HG02885 (cell line): ENCODE results near the gene INO80.

Source experiments
- ATAC-seq: cut with Tn5 transposase; IDR thresholded peaks from one replicate; pipeline ENCODE4 v1.9.1; 2021; ENCODE audit warnings: mild to moderate bottlenecking; ENCODE audit not compliant: unreplicated experiment, poor library complexity

INO80 gene

GRCh38 chr15:41006479-41006878 is 109.6 kb downstream of the INO80 start:
- no peak for ATAC-seq

GRCh38 chr15:41004490-41004889 is 111.6 kb downstream of the INO80 start:
- ATAC-seq: no peak

- ATAC-seq: no peak
These were observed 114.4 kb downstream of the INO80 start for GRCh38 chr15:41001524-41002214.

GRCh38 chr15:40999190-40999589 is 116.9 kb downstream of the INO80 start:
- ATAC-seq: no peak

DNA sequence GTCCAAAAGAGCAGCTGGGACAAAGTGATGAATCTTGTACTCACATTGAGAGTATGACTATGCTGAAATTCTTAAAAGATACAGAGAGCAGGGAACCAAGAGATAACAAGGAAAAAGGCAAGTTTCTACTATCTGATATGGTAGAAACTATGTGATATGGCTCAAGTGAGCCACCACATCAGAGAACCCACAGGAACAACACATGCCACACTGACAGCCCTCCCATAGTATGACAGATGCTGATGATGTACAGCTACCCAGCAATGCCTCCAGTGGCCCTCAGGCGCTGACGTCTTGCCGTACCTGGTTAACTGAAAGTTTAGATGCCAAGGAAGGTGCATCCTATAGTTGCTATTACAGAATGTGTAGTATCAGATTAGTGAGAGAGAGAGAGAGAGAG is 120.4 kb downstream of the INO80 start:
- no peak for ATAC-seq

DNA sequence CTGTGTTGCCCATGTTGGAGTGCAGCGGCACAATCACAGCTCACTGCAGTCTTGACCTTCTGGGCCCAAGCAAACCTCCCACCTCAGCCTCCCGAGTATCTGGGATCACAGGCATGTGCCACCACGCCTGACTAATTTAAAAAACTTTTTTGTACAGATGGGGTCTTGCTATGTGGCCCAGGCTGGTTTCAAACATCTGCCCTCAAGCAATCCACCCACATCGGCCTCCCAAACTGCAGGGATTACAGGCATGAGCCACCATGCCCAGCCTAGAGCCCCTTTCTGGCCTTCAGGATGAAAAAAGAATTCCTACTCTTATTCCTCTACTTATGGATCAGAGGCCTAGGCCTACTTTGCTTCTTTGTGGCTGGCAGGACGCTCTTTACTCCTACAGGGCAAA is 123.3 kb downstream of the INO80 start:
- no peak for ATAC-seq

DNA sequence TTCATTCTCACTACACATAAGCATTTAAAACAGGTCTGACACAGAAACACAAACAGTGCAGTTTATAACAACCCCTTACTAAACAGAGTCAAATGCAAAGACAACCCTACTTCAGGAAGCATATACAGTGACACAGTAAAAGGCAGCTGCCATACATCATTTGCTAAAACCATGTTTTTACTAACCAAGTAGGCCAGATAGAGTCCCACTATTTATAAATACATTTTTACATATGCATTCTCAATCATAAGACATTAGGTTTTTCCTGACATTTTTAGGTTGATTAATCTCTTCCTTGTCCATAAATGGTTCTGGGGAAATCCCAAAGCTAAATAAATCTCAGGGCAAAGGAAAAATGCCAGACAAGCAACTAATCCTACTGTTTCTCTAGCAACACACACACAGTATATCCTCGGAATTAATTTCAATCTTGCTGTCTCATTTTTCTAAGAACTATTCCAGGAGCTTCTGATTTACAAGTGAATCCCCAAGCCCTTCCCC is 123.8 kb downstream of the INO80 start:
- ATAC-seq: no peak

DNA sequence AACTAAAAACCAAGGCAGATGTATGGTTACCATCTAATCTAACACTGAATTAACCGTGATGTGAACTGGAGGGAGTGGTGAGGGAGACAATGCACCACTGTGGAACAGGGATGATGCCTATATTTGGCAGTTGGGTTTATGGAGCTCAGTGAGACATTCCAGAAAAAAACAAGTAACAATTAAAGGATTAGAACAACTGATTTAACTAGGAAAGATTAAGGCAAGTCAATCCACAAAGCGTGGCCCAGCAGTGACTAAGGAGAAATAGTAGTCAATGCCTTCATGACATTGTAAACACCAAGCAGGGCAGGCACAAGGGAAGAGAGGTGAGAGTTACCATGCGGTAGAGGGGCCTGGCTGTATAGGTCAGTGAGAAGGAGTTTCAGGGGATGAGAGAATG is 124.7 kb downstream of the INO80 start:
- no peak for ATAC-seq

DNA sequence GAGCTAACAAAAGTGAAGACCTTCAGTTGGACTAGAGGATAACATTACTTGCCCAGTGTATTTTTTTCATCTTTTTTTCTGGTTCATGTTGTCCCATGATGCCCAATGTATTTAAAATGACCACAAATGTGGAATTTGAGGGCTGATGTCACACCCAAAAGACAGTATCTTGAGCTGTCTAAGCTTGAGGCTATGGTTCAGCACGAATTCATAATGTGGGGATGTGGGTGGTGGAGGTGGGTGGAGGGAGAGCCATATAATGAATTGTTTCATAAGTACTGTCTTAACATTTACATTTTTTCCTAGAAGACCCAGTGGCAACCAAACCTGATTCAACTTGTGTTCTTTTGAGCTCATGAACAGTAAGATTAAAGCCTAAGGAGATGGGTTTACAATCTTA is 125.3 kb downstream of the INO80 start:
- ATAC-seq: no peak

DNA sequence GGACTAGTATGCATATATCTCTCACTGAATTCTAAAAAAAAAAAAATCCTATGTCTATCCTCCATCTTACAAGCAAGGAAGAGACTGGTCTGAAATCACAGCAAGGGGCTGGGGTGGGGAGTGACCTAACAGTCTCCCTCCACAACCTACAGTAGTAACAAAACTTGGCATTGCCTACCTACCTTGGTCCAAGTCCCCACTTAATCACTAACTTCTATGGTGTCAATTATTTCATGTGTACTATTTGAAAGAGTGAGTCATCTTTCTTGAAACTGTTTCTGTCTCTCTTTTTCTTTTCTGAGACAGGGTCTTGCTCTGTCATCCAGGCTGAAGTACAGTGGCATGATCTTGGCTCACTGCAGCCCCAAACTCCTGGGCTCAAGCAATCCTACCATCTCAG is 126.0 kb downstream of the INO80 start:
- ATAC-seq: no peak

GRCh38 chr15:40988156-40988555 is 127.9 kb downstream of the INO80 start:
- no peak for ATAC-seq

- no peak for ATAC-seq
These were observed 129.3 kb downstream of the INO80 start for GRCh38 chr15:40986820-40987219.

- no peak for ATAC-seq
These were observed 130.3 kb downstream of the INO80 start for GRCh38 chr15:40985541-40986330.

DNA sequence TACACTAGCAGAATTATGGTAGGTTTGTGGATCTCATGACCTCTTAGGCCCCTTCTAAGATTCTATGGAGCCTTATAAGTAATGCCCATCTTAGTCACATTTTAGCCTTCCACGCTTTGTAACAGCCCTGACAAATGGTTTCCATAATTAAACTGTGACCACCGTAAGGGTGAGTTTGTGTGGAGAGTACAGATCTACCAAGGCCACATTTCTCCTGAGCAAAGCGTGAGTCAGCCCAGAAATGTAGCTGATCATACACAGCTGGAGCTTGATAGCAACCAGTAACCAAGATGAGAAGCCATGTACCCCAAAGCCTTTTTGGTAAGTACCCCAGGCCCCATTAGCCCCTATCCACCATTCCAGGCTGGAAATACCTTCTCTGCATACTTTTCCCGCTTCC is 131.1 kb downstream of the INO80 start:
- ATAC-seq: no peak

DNA sequence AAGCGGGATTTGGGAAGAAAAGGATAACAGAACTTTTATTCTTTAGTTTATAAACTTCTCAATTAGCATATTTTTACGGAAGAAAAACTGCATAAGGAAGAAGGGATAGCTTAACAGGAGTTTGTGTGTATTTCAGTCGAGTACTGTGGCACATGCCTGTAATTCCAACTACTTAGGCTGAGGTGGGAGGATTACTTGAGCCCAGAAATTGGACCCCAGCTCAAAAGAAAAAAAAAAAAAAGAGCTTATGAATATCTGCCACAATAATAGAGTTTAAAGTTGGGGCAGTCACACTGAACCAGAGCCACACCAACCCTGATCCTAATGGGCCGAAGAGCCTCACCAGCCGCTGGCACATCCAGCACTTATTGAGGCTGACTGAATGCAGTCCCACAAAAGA is 131.7 kb downstream of the INO80 start:
- ATAC-seq: no peak

GRCh38 chr15:40982855-40983254 is 133.2 kb downstream of the INO80 start:
- ATAC-seq: no peak

- ATAC-seq: no peak
These were observed 134.9 kb downstream of the INO80 start for GRCh38 chr15:40981186-40981585.

- no peak for ATAC-seq
These were observed 137.5 kb downstream of the INO80 start for GRCh38 chr15:40978562-40978961.

DNA sequence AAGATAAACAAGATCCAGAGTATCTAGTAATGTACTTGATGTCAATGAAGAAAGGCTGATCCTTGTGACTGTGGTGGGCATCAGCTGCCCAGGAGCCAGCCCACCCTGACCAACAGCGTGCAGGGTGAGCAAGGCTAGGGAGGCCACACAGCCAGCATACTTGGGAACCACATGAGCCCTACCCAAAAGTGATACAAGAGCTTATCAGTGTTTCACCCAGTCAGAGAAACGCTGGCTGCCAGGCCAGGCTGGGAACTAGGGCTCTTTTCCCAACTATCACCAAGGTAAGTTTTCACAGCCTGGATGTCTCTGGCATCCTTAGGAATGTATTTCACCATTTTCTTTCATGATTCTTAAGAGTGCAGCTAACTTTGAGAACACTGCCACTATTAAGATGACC is 137.9 kb downstream of the INO80 start:
- ATAC-seq: no peak

DNA sequence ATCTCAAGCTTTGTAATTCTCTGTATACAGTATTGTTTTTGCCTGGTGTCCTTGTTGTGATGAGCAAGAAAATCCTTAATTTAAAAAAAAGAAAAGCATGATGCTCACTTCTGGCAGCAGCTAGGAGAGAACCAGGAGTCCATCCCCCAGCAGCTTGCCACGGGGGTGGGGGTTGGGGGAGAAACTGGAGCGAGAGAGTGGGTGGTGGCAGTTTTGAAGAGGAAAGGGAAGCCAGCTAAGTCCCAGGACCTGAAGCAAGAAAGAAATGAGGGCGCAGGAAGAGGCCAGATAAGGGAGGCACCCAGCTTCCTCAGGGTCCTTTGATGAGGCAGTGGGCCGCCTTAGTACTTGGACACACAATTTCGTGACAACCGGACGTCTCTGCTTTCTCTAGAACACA is 139.3 kb downstream of the INO80 start:
- no peak for ATAC-seq

DNA sequence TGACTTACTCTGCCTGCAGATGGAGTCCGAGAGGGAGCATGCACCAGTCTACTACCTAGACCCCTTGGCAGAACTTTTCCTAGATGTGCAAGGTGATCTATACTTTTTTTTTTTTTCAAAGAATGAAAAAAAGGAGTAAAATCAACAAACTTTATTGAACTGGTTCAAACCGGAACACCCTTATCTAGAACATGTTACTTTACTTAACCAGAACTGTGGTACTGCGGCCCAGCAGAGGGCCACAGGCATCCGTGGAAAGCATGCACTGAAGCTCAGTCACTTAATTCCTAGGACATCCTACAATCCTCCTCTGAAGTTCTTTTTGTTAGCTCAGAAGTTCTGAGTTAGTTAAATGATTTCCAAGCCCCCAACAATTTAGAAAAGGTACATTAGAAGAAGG is 141.2 kb downstream of the INO80 start:
- no peak for ATAC-seq

DNA sequence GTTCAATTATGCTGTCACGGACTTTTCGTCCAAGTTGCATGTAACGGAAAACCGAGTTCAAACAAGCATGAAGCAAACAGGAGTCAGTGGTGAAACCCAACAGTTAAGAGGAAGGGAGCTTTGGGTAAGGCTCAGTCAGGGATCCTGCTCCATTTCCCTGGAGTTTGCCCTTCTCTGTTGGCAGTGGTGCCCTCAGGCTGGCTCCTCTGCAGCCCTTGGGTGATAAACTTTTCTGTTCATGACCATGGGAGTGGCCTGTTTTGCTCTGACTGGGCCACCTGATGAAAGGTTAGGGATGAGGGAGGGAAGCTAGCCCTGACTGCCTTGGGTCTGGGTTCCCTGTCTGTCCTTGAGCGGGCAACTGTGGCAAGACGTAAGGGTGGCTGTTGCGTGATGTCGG is 146.7 kb downstream of the INO80 start:
- ATAC-seq: no peak
